GM19351 (cell line): ENCODE results near the gene SPRR2B.
"Not testable (repeated sequence)": the region's sequence is repeated elsewhere in the genome, so short reads cannot be mapped to it uniquely, and the experiment has no call there.

Experiments
- ATAC-seq: cut with Tn5 transposase; IDR thresholded peaks from one replicate; pipeline ENCODE4 v1.9.1; 2021; ENCODE audit warnings: mild to moderate bottlenecking, moderate library complexity; ENCODE audit not compliant: unreplicated experiment

Gene SPRR2B

GRCh38 chr1:153071511-153071910 lies at the start of gene SPRR2B:
Gene SPRR2B, minus strand, starts transcription at chr1:153071611. Its CDS starts 772 bp downstream, at chr1:153070839.
- ATAC-seq, result no peak

- no peak for ATAC-seq
These were observed 49.5 kb upstream of the SPRR2B start for GRCh38 chr1:153120945-153121344.

GRCh38 chr1:153119491-153119971 lies 48.1 kb upstream of the SPRR2B start:
- no peak for ATAC-seq

- not testable (repeated sequence) for ATAC-seq
These were observed 43.9 kb upstream of the SPRR2B start for GRCh38 chr1:153115264-153115663.

- ATAC-seq, result no peak
These were observed 42.0 kb upstream of the SPRR2B start, which contains the start of gene SPRR2F for GRCh38 chr1:153113416-153113815. Gene SPRR2F, minus strand, starts transcription at chr1:153113516. Its CDS starts 783 bp downstream, at chr1:153112733.

- not testable (repeated sequence) for ATAC-seq
These were observed 41.0 kb upstream of the SPRR2B start for GRCh38 chr1:153112454-153112853.

GRCh38 chr1:153100245-153100644 lies 28.8 kb upstream of the SPRR2B start:
- ATAC-seq, result no peak

- no peak for ATAC-seq
These were observed 28.1 kb upstream of the SPRR2B start for GRCh38 chr1:153099461-153100045.

GRCh38 chr1:153095764-153096163 lies 24.4 kb upstream of the SPRR2B start:
- ATAC-seq, result no peak

- ATAC-seq, result no peak
These were observed 23.0 kb upstream of the SPRR2B start, which contains the start of gene SPRR2E for GRCh38 chr1:153094426-153094825. Gene SPRR2E, minus strand, starts transcription at chr1:153094526. Its CDS starts 775 bp downstream, at chr1:153093751.

GRCh38 chr1:153087652-153088051 lies 16.2 kb upstream of the SPRR2B start:
- no peak for ATAC-seq

GRCh38 chr1:153081736-153082135 lies 10.3 kb upstream of the SPRR2B start:
- no peak for ATAC-seq

- ATAC-seq, result no peak
These were observed 1.7 kb upstream of the SPRR2B start for GRCh38 chr1:153072806-153073726.

GRCh38 chr1:153070243-153070642 lies 1.2 kb downstream of the SPRR2B start:
- ATAC-seq, result no peak

- no peak for ATAC-seq
These were observed 12.3 kb downstream of the SPRR2B start for GRCh38 chr1:153058826-153059784.

- ATAC-seq, result no peak
These were observed 13.3 kb downstream of the SPRR2B start for GRCh38 chr1:153058154-153058553.

GRCh38 chr1:153057375-153057774 lies 14.0 kb downstream of the SPRR2B start, which contains the start of gene SPRR2A:
Gene SPRR2A, minus strand, starts transcription at chr1:153057512. Its CDS starts 777 bp downstream, at chr1:153056735.
- no peak for ATAC-seq

- ATAC-seq, result not testable (repeated sequence)
These were observed 15.3 kb downstream of the SPRR2B start for GRCh38 chr1:153056111-153056510.

GRCh38 chr1:153049211-153049610 lies 22.2 kb downstream of the SPRR2B start:
- ATAC-seq, result no peak

- ATAC-seq, result no peak
These were observed 30.3 kb downstream of the SPRR2B start, which contains the start of gene SPRR2D for GRCh38 chr1:153040950-153041631. Gene SPRR2D, minus strand, starts transcription at chr1:153041120. Its CDS starts 774 bp downstream, at chr1:153040346.
